Left ventricle myocardium inferior (tissue), 1 donor: ENCODE results near the gene TMEM94. TPM values are rescaled to one million over a fixed set of nuclear protein-coding genes. Genes with fewer than 3 reads are reported as not detected.

Experiments used
- DNase-seq: peaks from one replicate; pipeline ENCODE4 v3.0.0-alpha.2; 2020
- H3K27ac ChIP-seq: fragments of 200-600 bp; replicated peaks from 2 replicates; pipeline ENCODE4 v1.8.0; 2021
- H3K27me3 ChIP-seq: fragments of 200-600 bp; 2 replicates; pipeline ENCODE4 v1.8.0; 2021; ENCODE audit warnings: low read depth
- H3K36me3 ChIP-seq: fragments of 200-600 bp; 2 replicates; pipeline ENCODE4 v1.8.0; 2021
- H3K4me1 ChIP-seq: fragments of 200-600 bp; 2 replicates; pipeline ENCODE4 v1.8.0; 2021
- H3K4me3 ChIP-seq: fragments of 200-600 bp; 2 replicates; pipeline ENCODE4 v1.8.0; 2021; ENCODE audit warnings: mild to moderate bottlenecking, moderate library complexity
- H3K9me3 ChIP-seq: fragments of 200-600 bp; replicated peaks from 2 replicates; pipeline ENCODE4 v1.8.0; 2021
- CTCF ChIP-seq: fragments of 200-600 bp; IDR thresholded peaks from 2 replicates; pipeline ENCODE4 v1.8.0; 2021; ENCODE audit warnings: antibody characterized with exemption, mild to moderate bottlenecking, borderline replicate concordance
- intact Hi-C: fragments of 100-400 bp; cut with micrococcal nuclease; formaldehyde crosslinking; loops from one replicate; pipeline ENCODE4 v1.11.0; 2022
- total RNA-seq: library from RNA; stranded (reverse); fragmentation: NEBNext Ultra II Directional; extraction: Animal tissue kit (Norgen Biotek cat#: 25700); gene quantifications from one replicate; pipeline ENCODE4 v1.2.1, GENCODE V29; 2021
- donor health status: DM: no; HTN: yes; CAD: no; lungs with severe emphysema.

The TMEM94 gene
- total RNA-seq, 1 donor from 2014 or later = 38.8 TPM

DNA sequence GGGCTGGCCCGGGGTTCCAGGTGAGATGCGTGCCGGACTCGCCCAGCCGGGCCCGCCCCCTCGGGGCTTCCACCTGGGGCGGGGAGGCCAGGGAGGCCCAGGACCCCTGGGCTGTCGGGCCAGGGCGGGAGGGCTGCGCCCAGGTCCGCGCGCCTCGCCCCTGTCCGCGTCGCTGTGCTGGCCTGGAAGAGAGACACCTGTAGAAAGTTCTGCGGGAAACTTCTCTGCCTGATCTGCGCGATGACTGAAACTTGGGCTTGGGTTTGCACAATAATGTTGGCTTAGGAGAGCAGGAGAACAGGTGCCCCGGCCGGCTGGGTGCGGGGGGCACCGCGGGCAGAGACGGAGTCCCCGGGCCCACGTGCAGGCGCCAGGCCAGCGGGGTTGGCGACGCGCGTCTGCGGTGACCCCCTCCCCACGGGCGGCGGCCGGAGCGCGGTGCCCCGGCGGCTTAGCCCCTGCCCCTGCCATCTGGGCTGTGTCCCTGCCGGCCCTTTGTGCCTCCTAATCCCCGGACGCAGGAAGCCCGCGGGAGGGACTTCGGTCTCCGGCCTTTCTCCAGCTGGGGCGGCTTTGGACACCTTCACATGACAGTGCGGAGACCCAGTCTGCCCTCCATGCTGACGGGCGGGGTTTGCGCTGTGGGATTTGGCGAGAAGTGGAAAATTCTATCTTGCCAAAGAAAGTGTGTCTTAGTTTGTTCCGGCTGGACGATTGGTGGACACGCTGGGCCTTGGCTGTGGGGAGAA lies 69.5 kb downstream of the TMEM94 start:
- Histone ChIP-seq H3K36me3 (peaks cover 13% of the 10 kb centered on the region), H3K27ac (peak overlapping the region; percentile 82), H3K4me1 (peaks cover 21% of the 10 kb centered on the region), H3K4me3 (peak overlapping the region; percentile 82), H3K9me3 (no peaks in the 10 kb centered on the region), H3K27me3 (no peaks in the 10 kb centered on the region)
- no peak for DNase-seq
- no peak for TF ChIP-seq CTCF
- intact Hi-C loops = no loop called here

GRCh38 chr17:75526555-75527270 lies 70.3 kb downstream of the TMEM94 start:
- no peak for DNase-seq
- Histone ChIP-seq H3K4me1 (peaks cover 21% of the 10 kb centered on the region), H3K27ac (no peak overlapping the region)

GRCh38 chr17:75530837-75531720 lies 74.6 kb downstream of the TMEM94 start:
- H3K4me3 ChIP-seq = no peak overlapping the region
- peaks cover 7% of the 10 kb centered on the region for H3K4me1 ChIP-seq
- no peak overlapping the region for H3K27ac ChIP-seq
- H3K36me3 ChIP-seq = no peaks in the 10 kb centered on the region
- H3K9me3 ChIP-seq = no peaks in the 10 kb centered on the region
- no peak for DNase-seq
- no peak for TF ChIP-seq CTCF
- H3K27me3 ChIP-seq = no peaks in the 10 kb centered on the region
- intact Hi-C loops = no loop called here

More at GRCh38 chr17:75526555-75527270, 70.3 kb downstream of the TMEM94 start:
- H3K4me3 ChIP-seq = peak overlapping the region; percentile 82
- H3K36me3 ChIP-seq = peaks cover 8% of the 10 kb centered on the region
- TF ChIP-seq CTCF = no peak
- intact Hi-C loops = no loop called here
- no peaks in the 10 kb centered on the region for H3K9me3 ChIP-seq
- no peaks in the 10 kb centered on the region for H3K27me3 ChIP-seq

DNA sequence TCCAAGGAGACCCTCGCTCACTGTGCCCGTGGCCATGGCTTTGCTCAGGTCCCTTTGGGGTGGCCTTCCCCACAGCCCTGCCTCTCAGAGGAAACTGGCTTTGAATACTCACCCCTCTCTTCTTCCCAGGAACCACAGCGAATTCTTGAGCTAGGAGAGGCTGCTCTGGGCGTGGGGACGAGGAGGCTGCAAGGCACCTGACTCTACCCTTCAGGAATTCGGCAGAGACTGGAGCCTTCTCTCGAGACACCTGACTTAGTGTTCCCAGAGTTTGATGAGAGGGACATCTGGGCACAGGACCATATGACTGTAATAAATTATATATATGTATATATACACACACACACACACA lies 75.3 kb downstream of the TMEM94 start:
- H3K9me3 ChIP-seq = no peaks in the 10 kb centered on the region
- H3K4me1 ChIP-seq = peaks cover under 1% of the 10 kb centered on the region
- no peak for TF ChIP-seq CTCF
- intact Hi-C loops = no loop called here
- no peaks in the 10 kb centered on the region for H3K27me3 ChIP-seq
- H3K36me3 ChIP-seq = no peaks in the 10 kb centered on the region
- H3K4me3 ChIP-seq = no peak overlapping the region
- no peak for DNase-seq
- no peak overlapping the region for H3K27ac ChIP-seq

DNA sequence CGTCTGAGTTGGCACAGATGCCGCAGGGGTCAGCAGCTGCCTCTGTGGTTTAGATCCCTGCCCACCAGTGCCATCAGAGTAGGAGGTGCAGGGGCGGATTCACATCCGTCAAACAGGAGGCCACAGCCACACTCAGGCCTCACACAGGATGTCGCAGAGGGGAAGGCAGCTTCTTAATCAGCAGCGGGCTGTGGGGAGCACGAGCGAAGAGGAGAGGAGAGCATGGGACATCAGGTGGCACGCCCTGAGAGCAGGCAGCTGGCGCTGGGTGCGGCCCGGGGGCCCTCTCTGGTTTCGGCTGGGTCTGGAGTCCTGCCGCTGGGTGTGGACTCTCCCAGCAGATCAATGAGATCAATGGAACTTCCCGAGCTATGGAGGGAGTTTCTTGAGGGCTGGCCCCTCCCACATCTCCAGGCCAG lies 78.7 kb downstream of the TMEM94 start:
- no peak for DNase-seq
- H3K9me3 ChIP-seq = no peaks in the 10 kb centered on the region
- H3K36me3 ChIP-seq = no peaks in the 10 kb centered on the region
- H3K27me3 ChIP-seq = no peaks in the 10 kb centered on the region
- no peaks in the 10 kb centered on the region for H3K4me1 ChIP-seq
- H3K27ac ChIP-seq = no peak overlapping the region
- intact Hi-C loops = no loop called here
- no peak overlapping the region for H3K4me3 ChIP-seq
- TF ChIP-seq CTCF = no peak
